PFSK-1 (cell line): ENCODE measurements around the gene OTOP2.

Experiments
- POLR2AphosphoS5 ChIP-seq: IDR thresholded peaks from 2 replicates; pipeline ENCODE4 v1.6.1; 2012; ENCODE audit warnings: low read depth, mild to moderate bottlenecking, control low read depth, low read length, moderate library complexity
- REST ChIP-seq, 2 experiments: IDR thresholded peaks; 2 replicates each; pipeline versions ENCODE4 v1.6.1 to v1.8.0; 2011 to 2012; ENCODE audit warnings: low read depth in 2 of 2, low read length in 2 of 2, control low read depth in 1 of 2, inconsistent platforms in 1 of 2, mild to moderate bottlenecking in 1 of 2, moderate library complexity in 1 of 2; ENCODE audit not compliant: insufficient read depth in 1 of 2
- TAF1 ChIP-seq: IDR thresholded peaks from 2 replicates; pipeline ENCODE4 v1.6.1; 2012; ENCODE audit warnings: low read length, control low read depth, borderline replicate concordance; ENCODE audit not compliant: insufficient read depth

- TF ChIP-seq POLR2AphosphoS5 (no peak), TAF1 (no peak), REST (IDR thresholded peaks at IDR 0.05; ENCODE audit: insufficient read depth in 1 of 2, low read depth in 2 of 2, low read length in 2 of 2) (no peak)
Measured at GRCh38 chr17:74962622-74963394, 38.7 kb downstream of the OTOP2 start.
